HFFc6 (cell line): Measurements from ENCODE around the gene CHRNB4. TPM values are rescaled to one million over a fixed set of nuclear protein-coding genes. Genes with fewer than 3 reads are reported as not detected.

ENCODE experiments used
- DNase-seq: peaks from one replicate; pipeline ENCODE4 v3.0.0-alpha.2; 2018
- H3K27ac Mint-ChIP-seq: 2 replicates; pipeline ENCODE4 v1.8.0; 2020; ENCODE audit warnings: mild to moderate bottlenecking, mixed read lengths
- H3K27me3 Mint-ChIP-seq: 2 replicates; pipeline ENCODE4 v1.8.0; 2021; ENCODE audit warnings: mild to moderate bottlenecking, moderate library complexity, mixed read lengths; ENCODE audit not compliant: insufficient read depth
- H3K36me3 Mint-ChIP-seq: 2 replicates; pipeline ENCODE4 v1.8.0; 2021; ENCODE audit warnings: low read depth, mixed read lengths
- H3K4me1 Mint-ChIP-seq: 2 replicates; pipeline ENCODE4 v1.8.0; 2020; ENCODE audit warnings: low read depth, mixed read lengths
- H3K4me3 Mint-ChIP-seq: 2 replicates; pipeline ENCODE4 v1.8.0; 2020; ENCODE audit warnings: mild to moderate bottlenecking, moderate library complexity, mixed read lengths
- H3K9me3 Mint-ChIP-seq: 2 replicates; pipeline ENCODE4 v1.8.0; 2020; ENCODE audit warnings: mild to moderate bottlenecking, mixed read lengths
- total RNA-seq, 6 experiments: library from RNA; stranded (reverse); fragmentation: NEBNext Ultra II Directional; extraction: Animal tissue kit (Norgen Biotek cat#: 25700); gene quantifications; 2 replicates in 1 of 6; 3 replicates in 5 of 6; pipeline ENCODE4 v1.2.3, GENCODE V29; 2021
- TF ChIP-seq, protein P1 (sequence below): fragments of 200-600 bp; sonication (generic); IDR thresholded peaks from 2 replicates; pipeline ENCODE4 v1.5.0; 2021; ENCODE audit warnings: antibody characterized with exemption, mild to moderate bottlenecking

The CHRNB4 gene
- total RNA-seq, 6 experiments from 2014 or later = not detected

DNA sequence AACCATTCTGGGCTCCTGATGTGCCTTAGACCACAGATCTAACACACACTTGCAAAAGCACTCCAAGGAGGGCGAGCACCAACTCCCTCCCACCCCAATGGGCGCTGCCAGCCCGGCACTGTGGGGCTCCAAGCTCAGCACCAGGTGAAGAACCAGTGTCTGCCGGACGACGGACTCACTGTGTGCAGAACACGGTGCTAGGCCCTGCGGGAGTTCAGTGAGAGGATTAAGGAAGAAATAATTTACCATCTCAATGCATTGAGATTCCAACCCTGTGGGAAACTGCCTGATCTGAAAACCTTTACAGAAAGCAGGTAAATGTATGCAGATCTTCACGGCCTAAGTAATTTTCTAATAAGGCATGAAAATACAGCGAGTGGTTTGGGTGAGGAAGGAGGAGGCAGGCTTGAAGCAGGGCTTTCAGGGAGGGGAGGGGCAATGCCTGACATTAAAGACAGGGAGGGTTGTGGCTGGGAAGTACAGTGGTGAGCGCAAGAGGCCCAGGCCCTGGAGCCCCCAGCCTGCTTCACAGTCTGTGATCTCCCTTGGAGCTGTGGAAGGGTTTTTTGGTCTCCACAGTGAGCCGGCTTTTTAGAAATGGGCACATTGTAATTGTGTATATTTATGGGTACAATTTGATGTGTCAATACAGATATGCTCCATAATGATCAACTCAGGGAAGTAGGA is 35.6 kb upstream of the CHRNB4 start:
- Mint-ChIP-seq H3K9me3 (no peaks in the 10 kb centered on the region), H3K27me3 (peaks cover 26% of the 10 kb centered on the region), H3K4me3 (no peak overlapping the region), H3K36me3 (no peaks in the 10 kb centered on the region), H3K27ac (no peak overlapping the region), H3K4me1 (no peaks in the 10 kb centered on the region)
- no peak for DNase-seq
- TF ChIP-seq, protein P1, sequence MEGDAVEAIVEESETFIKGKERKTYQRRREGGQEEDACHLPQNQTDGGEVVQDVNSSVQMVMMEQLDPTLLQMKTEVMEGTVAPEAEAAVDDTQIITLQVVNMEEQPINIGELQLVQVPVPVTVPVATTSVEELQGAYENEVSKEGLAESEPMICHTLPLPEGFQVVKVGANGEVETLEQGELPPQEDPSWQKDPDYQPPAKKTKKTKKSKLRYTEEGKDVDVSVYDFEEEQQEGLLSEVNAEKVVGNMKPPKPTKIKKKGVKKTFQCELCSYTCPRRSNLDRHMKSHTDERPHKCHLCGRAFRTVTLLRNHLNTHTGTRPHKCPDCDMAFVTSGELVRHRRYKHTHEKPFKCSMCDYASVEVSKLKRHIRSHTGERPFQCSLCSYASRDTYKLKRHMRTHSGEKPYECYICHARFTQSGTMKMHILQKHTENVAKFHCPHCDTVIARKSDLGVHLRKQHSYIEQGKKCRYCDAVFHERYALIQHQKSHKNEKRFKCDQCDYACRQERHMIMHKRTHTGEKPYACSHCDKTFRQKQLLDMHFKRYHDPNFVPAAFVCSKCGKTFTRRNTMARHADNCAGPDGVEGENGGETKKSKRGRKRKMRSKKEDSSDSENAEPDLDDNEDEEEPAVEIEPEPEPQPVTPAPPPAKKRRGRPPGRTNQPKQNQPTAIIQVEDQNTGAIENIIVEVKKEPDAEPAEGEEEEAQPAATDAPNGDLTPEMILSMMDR = no peak

DNA sequence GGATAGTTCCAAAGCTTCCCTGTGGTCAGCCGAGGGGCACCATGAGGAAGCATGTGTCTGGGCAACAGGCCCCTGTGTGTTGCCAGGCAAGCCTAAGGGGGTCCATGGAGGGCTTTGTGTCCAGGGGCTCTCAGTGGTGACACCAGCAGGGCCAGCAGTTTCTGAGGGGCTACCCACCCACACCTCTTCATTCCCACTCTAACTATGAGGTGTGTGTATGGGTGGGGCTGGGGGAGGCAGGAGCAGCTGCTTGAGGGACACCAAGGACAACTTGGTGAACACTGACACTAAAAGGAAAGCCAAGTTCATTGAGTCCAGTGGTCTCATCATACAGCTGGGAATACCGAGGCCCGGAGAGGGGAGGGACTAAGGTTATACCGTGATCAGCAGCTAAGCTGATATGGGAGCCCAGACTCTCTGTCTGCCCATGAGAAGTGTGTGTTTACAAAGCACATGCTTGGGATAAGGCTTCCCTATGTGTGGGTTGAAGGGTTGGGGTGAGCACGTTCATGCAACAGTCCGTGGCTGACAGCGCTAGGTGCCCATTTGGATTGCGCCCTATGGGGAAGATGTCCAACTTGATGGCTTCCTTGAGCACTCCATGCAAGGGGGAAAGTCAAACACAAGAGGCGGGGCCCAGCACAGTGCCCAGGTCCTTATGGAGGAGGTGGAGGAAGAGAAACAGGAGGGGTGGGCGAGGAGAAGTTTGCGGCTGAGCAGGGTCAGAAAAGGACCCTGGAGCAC is 34.8 kb upstream of the CHRNB4 start:
- H3K27ac Mint-ChIP-seq = no peak overlapping the region
- no peak for DNase-seq
- TF ChIP-seq, protein P1 = no peak
- no peaks in the 10 kb centered on the region for H3K4me1 Mint-ChIP-seq
- no peak overlapping the region for H3K4me3 Mint-ChIP-seq
- H3K36me3 Mint-ChIP-seq = no peaks in the 10 kb centered on the region
- H3K9me3 Mint-ChIP-seq = no peaks in the 10 kb centered on the region
- H3K27me3 Mint-ChIP-seq = peaks cover 25% of the 10 kb centered on the region

DNA sequence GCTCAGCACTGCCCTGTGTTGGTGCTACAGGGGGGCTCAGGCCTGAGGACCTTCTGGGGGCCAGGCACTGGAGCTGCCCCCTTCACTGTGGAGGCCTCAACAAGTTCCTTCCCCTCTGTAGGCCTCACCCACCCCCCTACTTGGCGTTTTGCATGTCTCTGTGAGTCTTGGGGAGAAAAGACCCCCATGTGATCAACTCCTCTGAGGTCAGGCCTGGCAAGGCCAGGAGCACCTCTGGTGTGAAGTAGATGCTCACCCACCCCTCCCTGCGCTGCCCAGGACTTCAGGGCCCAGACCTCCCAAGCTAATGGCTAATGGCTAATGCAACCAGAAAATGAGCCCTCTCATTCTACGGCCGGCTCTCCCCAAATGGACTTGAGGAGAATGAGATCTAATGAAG is 34.2 kb upstream of the CHRNB4 start:
- H3K9me3 Mint-ChIP-seq = no peaks in the 10 kb centered on the region

DNA sequence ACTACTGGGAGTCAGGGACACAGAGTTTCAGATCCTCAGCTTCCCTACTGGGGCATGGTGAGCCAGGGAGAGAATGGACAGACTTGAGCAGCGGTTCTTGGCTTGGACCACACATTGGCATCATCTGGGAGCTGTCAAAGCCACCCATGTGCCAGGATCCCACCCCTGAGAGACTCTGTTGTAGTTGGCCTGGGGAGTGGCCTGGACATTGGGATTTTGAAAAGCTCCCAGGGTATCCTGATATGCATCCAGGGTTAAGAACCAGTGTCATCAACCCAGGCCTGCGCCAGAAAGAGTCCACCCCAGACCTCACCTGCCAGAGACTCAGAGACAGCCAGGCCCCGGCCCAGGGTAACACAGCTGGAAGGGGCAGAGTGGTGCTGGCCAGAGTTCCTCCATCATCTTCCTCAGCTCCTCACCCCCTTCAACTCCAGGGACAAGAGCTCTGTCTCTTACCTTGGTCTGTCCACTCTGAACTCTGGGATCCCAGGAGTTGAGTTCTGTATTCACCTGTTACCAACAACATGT is 33.0 kb upstream of the CHRNB4 start:
- no peak overlapping the region for H3K27ac Mint-ChIP-seq
- H3K36me3 Mint-ChIP-seq = no peaks in the 10 kb centered on the region
- H3K27me3 Mint-ChIP-seq = peaks cover 21% of the 10 kb centered on the region
- H3K4me1 Mint-ChIP-seq = no peaks in the 10 kb centered on the region
- no peak overlapping the region for H3K4me3 Mint-ChIP-seq
- DNase-seq = no peak
- TF ChIP-seq, protein P1 = no peak
- no peaks in the 10 kb centered on the region for H3K9me3 Mint-ChIP-seq

More for the DNA sequence above, 34.2 kb upstream of the CHRNB4 start:
- Mint-ChIP-seq H3K36me3 (no peaks in the 10 kb centered on the region), H3K27me3 (peaks cover 25% of the 10 kb centered on the region), H3K27ac (no peak overlapping the region), H3K4me3 (no peak overlapping the region), H3K4me1 (no peaks in the 10 kb centered on the region)
- TF ChIP-seq, protein P1 = no peak
- DNase-seq = no peak

DNA sequence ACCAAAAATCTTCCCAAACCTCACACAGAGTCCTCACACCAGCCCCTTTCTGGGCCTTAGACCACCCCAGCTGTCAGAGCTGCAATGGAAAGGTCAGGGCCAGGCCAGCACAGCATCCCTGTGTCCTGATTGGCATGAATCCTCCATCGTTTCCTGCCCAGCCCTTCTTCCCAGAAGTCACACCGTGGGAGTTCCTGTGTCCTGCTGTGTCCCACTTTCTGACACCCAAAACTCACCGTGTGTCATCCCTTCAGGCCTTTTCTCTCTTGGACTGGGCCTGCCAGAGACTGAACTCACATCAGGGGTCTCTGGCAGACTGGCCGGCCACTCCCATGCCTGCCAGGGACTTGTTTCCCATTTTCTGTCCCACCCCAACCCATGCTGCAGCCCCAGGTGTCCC is 32.5 kb upstream of the CHRNB4 start:
- H3K4me1 Mint-ChIP-seq = no peaks in the 10 kb centered on the region
- H3K27me3 Mint-ChIP-seq = peaks cover 24% of the 10 kb centered on the region
- no peaks in the 10 kb centered on the region for H3K9me3 Mint-ChIP-seq
- H3K27ac Mint-ChIP-seq = no peak overlapping the region
- TF ChIP-seq, protein P1 = no peak
- no peak for DNase-seq
- no peak overlapping the region for H3K4me3 Mint-ChIP-seq
- no peaks in the 10 kb centered on the region for H3K36me3 Mint-ChIP-seq
